Thoracic aorta (tissue), 2 donors: ENCODE measurements around the gene GNAL. TPM values are rescaled to one million over a fixed set of nuclear protein-coding genes. Genes with fewer than 3 reads are reported as not detected.

ENCODE experiments used
- ATAC-seq: fragments of 150-250 bp; one replicate; pipeline ENCODE4 v1.8.0; 2017; ENCODE audit warnings: low read depth; ENCODE audit not compliant: insufficient number of reproducible peaks, low FRiP score
- DNase-seq: peaks from one replicate; pipeline ENCODE4 v3.0.0-alpha.2; 2020; ENCODE audit warnings: low spot score
- H3K27ac ChIP-seq, 2 donors: fragments of 200-600 bp; sonication (generic); 1 replicate in 1 of 2; 2 replicates in 1 of 2; pipeline ENCODE4 v1.5.1; 2016; ENCODE audit warnings: mild to moderate bottlenecking in 2 of 2, moderate library complexity in 2 of 2
- H3K27me3 ChIP-seq: fragments of 200-600 bp; sonication (generic); replicated peaks from 2 replicates; pipeline ENCODE4 v1.6.0; 2016; ENCODE audit warnings: mild to moderate bottlenecking; ENCODE audit not compliant: insufficient read depth
- H3K36me3 ChIP-seq: fragments of 200-600 bp; sonication (generic); one replicate; pipeline ENCODE4 v1.5.1; 2016
- H3K4me1 ChIP-seq, 2 donors: fragments of 200-600 bp; sonication (generic); 1 replicate in 1 of 2; 2 replicates in 1 of 2; pipeline versions ENCODE4 v1.5.1 to v1.6.0; 2016; ENCODE audit warnings: low read depth in 2 of 2, mild to moderate bottlenecking in 1 of 2; ENCODE audit not compliant: control insufficient read depth in 1 of 2
- H3K4me3 ChIP-seq: fragments of 200-600 bp; sonication (generic); 2 replicates; pipeline ENCODE4 v1.5.1; 2016; ENCODE audit warnings: mild to moderate bottlenecking
- H3K9me3 ChIP-seq: fragments of 200-600 bp; sonication (generic); 2 replicates; pipeline ENCODE4 v1.5.1; 2016
- CTCF ChIP-seq: fragments of 200-600 bp; sonication (generic); IDR thresholded peaks from one replicate; pipeline ENCODE4 v1.5.1; 2019; ENCODE audit warnings: antibody characterized with exemption
- total RNA-seq, 2 donors: library from RNA; depleted of rRNA; stranded (reverse); fragments of >200 nt; gene quantifications; one replicate each; pipeline versions ENCODE4 v1.1.0 to v1.2.3, GENCODE V29; 2016

GNAL gene
- total RNA-seq, 2 donors from 2014 or later, result 4.2 to 20.4 TPM

GRCh38 chr18:11654736-11655605 lies 34.1 kb upstream of the GNAL start:
- no peak overlapping the region for H3K27ac ChIP-seq
- H3K4me3 ChIP-seq, result peak overlapping the region; percentile 36
- H3K27me3 ChIP-seq, result no peaks in the 10 kb centered on the region
- no peak for ATAC-seq
- DNase-seq, result no peak
- peak; percentile 72 for TF ChIP-seq CTCF
- H3K9me3 ChIP-seq, result no peaks in the 10 kb centered on the region
- no peaks in the 10 kb centered on the region for H3K36me3 ChIP-seq
- H3K4me1 ChIP-seq, result no peaks in the 10 kb centered on the region

GRCh38 chr18:11655606-11655932 lies 33.5 kb upstream of the GNAL start:
- peak overlapping the region; percentile 36 for H3K4me3 ChIP-seq
- H3K4me1 ChIP-seq, result no peaks in the 10 kb centered on the region
- H3K27ac ChIP-seq, result no peak overlapping the region
- DNase-seq (no peak), ATAC-seq (no peak)
- H3K27me3 ChIP-seq, result no peaks in the 10 kb centered on the region
- no peaks in the 10 kb centered on the region for H3K9me3 ChIP-seq
- H3K36me3 ChIP-seq, result no peaks in the 10 kb centered on the region
- no peak for TF ChIP-seq CTCF

GRCh38 chr18:11657152-11657551 lies 31.9 kb upstream of the GNAL start:
- TF ChIP-seq CTCF, result no peak
- H3K36me3 ChIP-seq, result no peaks in the 10 kb centered on the region
- DNase-seq, result no peak
- ATAC-seq, result no peak
- H3K27me3 ChIP-seq, result no peaks in the 10 kb centered on the region
- H3K4me1 ChIP-seq, result no peaks in the 10 kb centered on the region
- no peaks in the 10 kb centered on the region for H3K9me3 ChIP-seq
- no peak overlapping the region for H3K27ac ChIP-seq
- H3K4me3 ChIP-seq, result no peak overlapping the region

- no peak for DNase-seq
- Histone ChIP-seq H3K9me3 (no peaks in the 10 kb centered on the region), H3K27ac (no peak overlapping the region), H3K27me3 (no peaks in the 10 kb centered on the region), H3K4me3 (no peak overlapping the region), H3K4me1 (no peaks in the 10 kb centered on the region), H3K36me3 (no peaks in the 10 kb centered on the region)
- no peak for TF ChIP-seq CTCF
- no peak for ATAC-seq
Observed at GRCh38 chr18:11657554-11657953, 31.5 kb upstream of the GNAL start.

- H3K27ac ChIP-seq, result no peak overlapping the region
- H3K9me3 ChIP-seq, result no peaks in the 10 kb centered on the region
- DNase-seq (no peak), ATAC-seq (no peak)
- no peak for TF ChIP-seq CTCF
- no peak overlapping the region for H3K4me3 ChIP-seq
- no peaks in the 10 kb centered on the region for H3K4me1 ChIP-seq
- H3K27me3 ChIP-seq, result no peaks in the 10 kb centered on the region
- H3K36me3 ChIP-seq, result no peaks in the 10 kb centered on the region
Observed at GRCh38 chr18:11658019-11658418, 31.0 kb upstream of the GNAL start.
